LNCaP clone FGC (cell line): ENCODE measurements around the gene OR9I1.

Experiments
- DNase-seq: peaks from one replicate; pipeline ENCODE4 v3.0.0-alpha.2; 2011; ENCODE audit warnings: low read depth
- H3K4me3 ChIP-seq: 2 replicates; pipeline ENCODE4 v1.5.1; 2011; ENCODE audit warnings: mild to moderate bottlenecking, low read depth, low read length, control low read depth
- TF ChIP-seq, protein P1 (sequence below): IDR thresholded peaks from 2 replicates; pipeline ENCODE4 v1.5.1; 2012; ENCODE audit warnings: mild to moderate bottlenecking; ENCODE audit not compliant: control insufficient read depth, insufficient read depth; ENCODE audit errors: extremely low read depth

OR9I1 gene

DNA sequence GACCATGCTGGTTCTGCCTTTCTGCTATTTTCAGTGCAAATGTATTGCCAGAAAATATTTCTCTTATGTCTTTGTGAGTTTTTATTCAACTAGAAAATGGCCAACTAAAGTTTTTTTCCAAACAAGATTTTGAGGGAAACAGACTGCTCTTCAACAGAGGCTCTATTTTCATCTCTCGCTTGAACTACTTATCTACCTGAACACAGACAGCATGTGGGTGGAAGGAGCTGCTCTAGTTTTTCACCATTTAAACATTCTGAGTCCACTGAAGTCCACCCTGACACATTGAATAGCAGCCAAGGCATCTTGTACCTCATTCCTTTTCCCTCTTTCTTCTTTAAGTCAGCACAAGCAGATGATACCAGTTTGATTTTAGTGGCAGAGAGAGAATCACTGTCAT lies 9.8 kb upstream of the OR9I1 start:
- no peak for DNase-seq
- TF ChIP-seq, protein P1, sequence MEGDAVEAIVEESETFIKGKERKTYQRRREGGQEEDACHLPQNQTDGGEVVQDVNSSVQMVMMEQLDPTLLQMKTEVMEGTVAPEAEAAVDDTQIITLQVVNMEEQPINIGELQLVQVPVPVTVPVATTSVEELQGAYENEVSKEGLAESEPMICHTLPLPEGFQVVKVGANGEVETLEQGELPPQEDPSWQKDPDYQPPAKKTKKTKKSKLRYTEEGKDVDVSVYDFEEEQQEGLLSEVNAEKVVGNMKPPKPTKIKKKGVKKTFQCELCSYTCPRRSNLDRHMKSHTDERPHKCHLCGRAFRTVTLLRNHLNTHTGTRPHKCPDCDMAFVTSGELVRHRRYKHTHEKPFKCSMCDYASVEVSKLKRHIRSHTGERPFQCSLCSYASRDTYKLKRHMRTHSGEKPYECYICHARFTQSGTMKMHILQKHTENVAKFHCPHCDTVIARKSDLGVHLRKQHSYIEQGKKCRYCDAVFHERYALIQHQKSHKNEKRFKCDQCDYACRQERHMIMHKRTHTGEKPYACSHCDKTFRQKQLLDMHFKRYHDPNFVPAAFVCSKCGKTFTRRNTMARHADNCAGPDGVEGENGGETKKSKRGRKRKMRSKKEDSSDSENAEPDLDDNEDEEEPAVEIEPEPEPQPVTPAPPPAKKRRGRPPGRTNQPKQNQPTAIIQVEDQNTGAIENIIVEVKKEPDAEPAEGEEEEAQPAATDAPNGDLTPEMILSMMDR = no peak
- no peak overlapping the region for H3K4me3 ChIP-seq

DNA sequence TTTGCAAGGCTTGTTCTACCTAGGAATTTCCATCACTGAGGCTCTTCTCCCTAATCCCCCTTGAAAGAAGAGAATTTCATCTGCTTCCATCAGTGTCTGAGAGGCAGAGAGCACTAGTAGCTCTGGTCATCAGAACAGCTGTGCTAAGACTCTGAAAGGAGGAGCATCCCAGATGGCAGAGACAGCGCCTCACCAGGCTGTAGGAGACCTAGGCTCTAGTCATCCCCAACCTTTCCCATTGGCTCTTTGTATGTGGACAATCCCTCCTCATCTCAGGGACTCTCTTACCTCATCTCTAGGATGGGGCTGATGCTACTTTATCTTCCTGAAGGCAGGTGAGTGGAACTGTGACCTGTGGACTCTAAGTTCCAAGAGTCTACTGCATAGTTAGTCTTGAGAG lies 8.8 kb upstream of the OR9I1 start:
- TF ChIP-seq, protein P1 = no peak
- DNase-seq = no peak
- H3K4me3 ChIP-seq = no peak overlapping the region

DNA sequence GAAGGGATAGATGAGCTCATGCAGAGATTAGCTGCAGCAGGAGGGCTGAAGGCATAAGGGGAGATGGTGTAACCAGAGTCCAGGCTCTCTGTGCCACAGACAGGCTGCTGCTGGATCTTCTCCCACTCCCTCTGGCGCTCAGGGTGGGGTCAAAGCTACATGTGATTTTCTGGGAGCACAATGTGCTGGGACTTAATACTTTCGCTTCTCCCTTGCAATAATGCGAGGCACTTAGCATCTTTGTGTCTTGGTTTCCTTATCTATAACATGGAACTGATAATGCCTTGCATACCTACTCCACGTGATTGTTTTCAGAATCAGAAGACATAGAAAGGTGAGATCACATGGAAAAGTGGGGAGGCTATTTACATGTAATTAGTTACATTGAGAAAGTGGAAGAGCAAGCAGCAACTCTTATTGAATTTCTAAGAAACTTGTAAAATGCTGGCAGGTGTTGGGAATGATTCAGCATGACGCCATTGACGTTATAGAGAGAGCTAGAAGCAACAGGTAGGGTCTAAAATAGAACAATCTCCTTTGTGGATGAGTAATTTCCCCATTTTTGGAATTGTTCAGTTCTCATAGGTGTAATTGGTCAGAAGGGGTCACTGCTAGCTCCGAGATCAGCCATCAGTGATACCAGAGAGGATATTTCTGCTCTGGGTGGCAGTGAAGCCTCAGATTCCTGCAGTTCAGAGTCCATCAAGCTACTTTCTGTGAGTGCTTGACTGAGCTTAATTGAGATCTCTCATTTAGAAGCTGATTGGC lies 8.2 kb upstream of the OR9I1 start:
- DNase-seq = no peak
- TF ChIP-seq, protein P1 = 0 out of 2 replicates have a peak, but pooled peaks have one; percentile 25
- H3K4me3 ChIP-seq = no peak overlapping the region

DNA sequence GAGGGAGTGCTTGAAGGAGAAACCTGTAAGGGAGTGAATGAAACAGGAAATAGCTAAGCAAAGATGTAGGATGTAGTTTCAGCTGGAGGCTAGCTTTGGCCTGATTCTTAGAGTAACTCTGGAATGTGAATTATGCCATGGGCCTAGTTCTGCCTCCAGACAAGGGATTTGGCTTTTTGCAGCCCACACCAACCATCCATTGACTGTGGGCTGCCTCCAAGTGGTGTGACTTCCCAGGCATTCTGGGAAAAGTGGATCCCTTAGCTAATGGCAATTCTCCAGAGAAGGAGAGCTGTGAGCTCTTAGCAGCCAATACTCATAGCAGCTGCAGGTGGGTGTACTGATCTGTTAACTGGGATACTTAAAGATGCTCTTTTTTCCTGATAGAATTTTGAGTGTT lies 2.0 kb upstream of the OR9I1 start:
- no peak overlapping the region for H3K4me3 ChIP-seq
- DNase-seq = no peak
- TF ChIP-seq, protein P1 = no peak

DNA sequence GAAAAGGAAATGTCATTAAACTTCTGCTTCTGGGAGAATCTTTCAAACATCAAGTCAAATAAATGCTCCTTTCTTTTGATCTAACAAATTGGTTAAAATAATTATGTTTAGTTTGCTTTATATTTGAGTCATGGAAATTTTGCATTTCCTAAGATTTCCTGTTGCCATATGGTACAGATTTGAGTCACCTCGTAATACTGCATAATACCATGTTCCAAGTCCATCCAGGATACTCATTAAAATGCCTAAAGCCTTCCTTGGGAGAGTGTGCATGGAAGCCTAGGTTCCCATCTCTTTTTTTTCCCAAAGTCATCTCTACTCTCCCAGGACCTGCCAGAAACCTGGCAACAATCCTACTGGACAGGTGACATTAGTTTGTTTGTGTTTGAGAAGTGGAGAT lies 4.2 kb downstream of the OR9I1 start:
- H3K4me3 ChIP-seq = no peak overlapping the region
- DNase-seq = no peak
- TF ChIP-seq, protein P1 = no peak

DNA sequence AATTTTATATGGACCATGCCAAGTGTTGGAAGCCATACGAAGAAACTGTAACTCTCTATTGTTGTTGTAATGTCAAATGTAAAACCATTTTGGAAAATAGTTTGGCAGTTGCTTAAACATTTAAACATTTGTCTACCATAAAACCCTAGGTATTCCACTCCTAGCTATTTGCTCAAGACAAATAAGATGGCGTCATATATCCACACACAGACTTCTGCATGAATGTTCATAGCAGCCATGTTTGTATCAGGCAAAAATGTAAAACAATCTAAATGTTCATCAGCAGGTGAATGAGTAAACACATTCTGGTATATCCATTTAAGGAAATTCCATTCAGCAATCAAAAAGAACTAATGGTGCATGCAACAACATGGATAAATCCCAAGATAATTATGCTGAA lies 27.9 kb downstream of the OR9I1 start:
- DNase-seq = peak; percentile 18
- no peak overlapping the region for H3K4me3 ChIP-seq
- TF ChIP-seq, protein P1 = no peak

DNA sequence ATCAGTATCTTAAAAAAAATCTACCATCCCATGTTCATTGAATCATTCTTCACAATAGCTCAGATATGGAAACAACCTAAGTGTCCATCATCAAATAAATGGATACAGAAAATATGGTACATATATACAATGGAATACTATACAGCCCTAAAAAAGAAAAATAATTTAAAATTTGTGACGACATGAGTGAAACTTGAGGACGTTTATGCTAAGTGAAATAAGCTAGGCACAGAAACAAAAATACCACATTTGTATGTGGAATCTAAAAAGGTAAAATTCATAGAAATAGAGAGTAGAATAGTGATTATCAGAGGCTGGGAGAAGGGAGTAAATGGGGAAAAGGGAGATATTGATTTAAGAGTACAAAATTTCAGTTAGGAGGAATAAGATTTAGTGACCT lies 38.8 kb downstream of the OR9I1 start:
- TF ChIP-seq, protein P1 = no peak
- no peak overlapping the region for H3K4me3 ChIP-seq
- no peak for DNase-seq
